Retinal pigment epithelial cell (primary cell): ENCODE data around the gene SRBD1.

Experiments
- DNase-seq: peaks from one replicate; pipeline ENCODE4 v3.0.0-alpha.2; 2010; ENCODE audit warnings: low read depth
- H3K4me3 ChIP-seq: 2 replicates; pipeline ENCODE4 v1.5.1; 2011; ENCODE audit warnings: mild to moderate bottlenecking, low read length, control low read depth, moderate library complexity
- CTCF ChIP-seq: conservative IDR thresholded peaks from 2 replicates; pipeline ENCODE4 v1.5.1; 2011; ENCODE audit warnings: low read depth, low read length, control low read depth, inconsistent platforms

SRBD1 gene

GRCh38 chr2:45532181-45532580 is 78.9 kb downstream of the SRBD1 start:
- TF ChIP-seq CTCF, result no peak
- no peak for DNase-seq
- H3K4me3 ChIP-seq, result no peak overlapping the region

GRCh38 chr2:45524016-45524415 is 87.1 kb downstream of the SRBD1 start:
- no peak overlapping the region for H3K4me3 ChIP-seq
- no peak for TF ChIP-seq CTCF
- no peak for DNase-seq

- TF ChIP-seq CTCF, result no peak
- no peak overlapping the region for H3K4me3 ChIP-seq
- DNase-seq, result no peak
Measured at GRCh38 chr2:45518546-45518945, 92.5 kb downstream of the SRBD1 start.

- TF ChIP-seq CTCF, result no peak
- H3K4me3 ChIP-seq, result no peak overlapping the region
- DNase-seq, result no peak
Measured at GRCh38 chr2:45510701-45511420, 100.2 kb downstream of the SRBD1 start.

- TF ChIP-seq CTCF, result no peak
- no peak for DNase-seq
Measured at GRCh38 chr2:45506756-45507155, 104.3 kb downstream of the SRBD1 start.

GRCh38 chr2:45505138-45505537 is 105.9 kb downstream of the SRBD1 start:
- H3K4me3 ChIP-seq, result no peak overlapping the region
- DNase-seq, result no peak

More at GRCh38 chr2:45506756-45507155, 104.3 kb downstream of the SRBD1 start:
- no peak overlapping the region for H3K4me3 ChIP-seq

More at GRCh38 chr2:45505138-45505537, 105.9 kb downstream of the SRBD1 start:
- TF ChIP-seq CTCF, result no peak
